Kidney glomerular epithelial cell (primary cell): ENCODE measurements around the gene FAM229B.
"Not testable (repeated sequence)": the region's sequence is repeated elsewhere in the genome, so short reads cannot be mapped to it uniquely, and the experiment has no call there.

ENCODE experiments used
- DNase-seq: peaks from one replicate; lab custom pipeline; 2025; lab: John Stamatoyannopoulos, UW

Gene FAM229B

GRCh38 chr6:112065426-112065986 is 21.9 kb upstream of the FAM229B start:
- DNase-seq, result no peak

GRCh38 chr6:112066606-112067005 is 20.8 kb upstream of the FAM229B start:
- DNase-seq, result no peak

- no peak for DNase-seq
Measured at GRCh38 chr6:112081569-112081968, 5.8 kb upstream of the FAM229B start.

- no peak for DNase-seq
Measured at GRCh38 chr6:112085286-112086065, 1.9 kb upstream of the FAM229B start.

GRCh38 chr6:112086744-112087135 is 651 bp upstream of the FAM229B start:
- DNase-seq, result peak; percentile 81

- DNase-seq, result peak; percentile 25
Measured at GRCh38 chr6:112087916-112088315, 525 bp downstream of the FAM229B start.

GRCh38 chr6:112096901-112097300 is 9.5 kb downstream of the FAM229B start:
- DNase-seq, result no peak

- DNase-seq, result no peak
Measured at GRCh38 chr6:112100561-112100960, 13.2 kb downstream of the FAM229B start.

GRCh38 chr6:112106026-112106425 is 18.6 kb downstream of the FAM229B start:
- not testable (repeated sequence) for DNase-seq

- DNase-seq, result no peak
Measured at GRCh38 chr6:112106562-112106961, 19.2 kb downstream of the FAM229B start.

- DNase-seq, result no peak
Measured at GRCh38 chr6:112109262-112109661, 21.9 kb downstream of the FAM229B start.

GRCh38 chr6:112113431-112113830 is 26.0 kb downstream of the FAM229B start:
- DNase-seq, result no peak

- DNase-seq, result no peak
Measured at GRCh38 chr6:112113918-112114317, 26.5 kb downstream of the FAM229B start.

GRCh38 chr6:112114577-112115223 is 27.3 kb downstream of the FAM229B start:
- DNase-seq, result no peak

GRCh38 chr6:112116221-112116620 is 28.8 kb downstream of the FAM229B start:
- DNase-seq, result no peak

GRCh38 chr6:112117554-112117953 is 30.2 kb downstream of the FAM229B start:
- peak; percentile 46 for DNase-seq

- no peak for DNase-seq
Measured at GRCh38 chr6:112118034-112118433, 30.6 kb downstream of the FAM229B start.

- no peak for DNase-seq
Measured at GRCh38 chr6:112122756-112123155, 35.4 kb downstream of the FAM229B start.

- no peak for DNase-seq
Measured at GRCh38 chr6:112123982-112124381, 36.6 kb downstream of the FAM229B start.

GRCh38 chr6:112128208-112128607 is 40.8 kb downstream of the FAM229B start:
- no peak for DNase-seq

- DNase-seq, result no peak
Measured at GRCh38 chr6:112130878-112131277, 43.5 kb downstream of the FAM229B start.

- DNase-seq, result no peak
Measured at GRCh38 chr6:112139052-112139451, 51.7 kb downstream of the FAM229B start.

GRCh38 chr6:112141707-112142106 is 54.3 kb downstream of the FAM229B start:
- DNase-seq, result no peak
